Measurements from ENCODE around the gene PFDN4. TPM values are rescaled to one million over a fixed set of nuclear protein-coding genes. Genes with fewer than 3 reads are reported as not detected.

PFDN4 gene, protein sequence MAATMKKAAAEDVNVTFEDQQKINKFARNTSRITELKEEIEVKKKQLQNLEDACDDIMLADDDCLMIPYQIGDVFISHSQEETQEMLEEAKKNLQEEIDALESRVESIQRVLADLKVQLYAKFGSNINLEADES
- total RNA-seq: 77.5 and 124 TPM in 2 replicates

DNA sequence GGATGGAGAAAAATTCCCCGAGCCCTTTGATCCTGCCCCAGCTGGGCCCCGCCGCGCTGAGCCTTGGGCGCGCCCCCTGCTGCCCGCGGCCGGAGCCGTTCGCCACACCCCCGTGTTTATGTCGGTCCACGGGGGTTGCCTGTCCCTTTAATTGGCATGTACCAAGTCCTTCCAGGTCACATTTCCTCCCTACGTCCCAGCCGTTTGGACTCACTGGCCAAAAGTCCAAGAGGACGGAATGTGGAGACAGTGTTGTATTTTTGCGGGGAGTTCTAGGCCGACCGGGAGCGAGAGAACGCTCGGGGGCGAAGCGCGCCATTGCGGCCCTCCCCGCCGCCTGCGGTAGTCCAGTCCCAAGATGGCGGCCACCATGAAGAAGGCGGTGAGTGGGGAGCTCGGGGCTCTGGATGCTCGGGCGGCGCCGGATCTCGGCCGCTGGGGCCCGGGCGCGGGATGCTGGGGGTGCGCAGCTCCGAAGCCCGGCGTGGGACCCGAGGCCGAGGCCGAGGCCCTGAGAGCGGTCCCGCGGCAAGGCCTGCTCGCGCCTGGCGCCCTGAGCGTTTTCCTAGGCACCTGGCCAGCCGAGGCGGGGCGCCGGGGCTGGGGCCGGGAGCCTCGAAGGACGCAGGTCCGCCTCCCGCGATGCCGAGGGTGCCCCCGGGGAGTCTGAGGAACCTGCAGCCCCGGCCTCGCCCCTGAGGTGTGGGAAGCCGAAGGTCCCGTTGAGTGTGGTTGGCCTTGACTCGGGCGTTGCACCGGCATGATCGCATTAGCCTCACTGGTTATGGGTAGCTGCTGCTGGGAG, at the start of gene PFDN4:
Gene PFDN4, plus strand, starts transcription at position 345 of the 805 bp plus-strand sequence. Its CDS starts 14 bp downstream, at position 359.
- DNase-seq: peak; percentile 90

DNA sequence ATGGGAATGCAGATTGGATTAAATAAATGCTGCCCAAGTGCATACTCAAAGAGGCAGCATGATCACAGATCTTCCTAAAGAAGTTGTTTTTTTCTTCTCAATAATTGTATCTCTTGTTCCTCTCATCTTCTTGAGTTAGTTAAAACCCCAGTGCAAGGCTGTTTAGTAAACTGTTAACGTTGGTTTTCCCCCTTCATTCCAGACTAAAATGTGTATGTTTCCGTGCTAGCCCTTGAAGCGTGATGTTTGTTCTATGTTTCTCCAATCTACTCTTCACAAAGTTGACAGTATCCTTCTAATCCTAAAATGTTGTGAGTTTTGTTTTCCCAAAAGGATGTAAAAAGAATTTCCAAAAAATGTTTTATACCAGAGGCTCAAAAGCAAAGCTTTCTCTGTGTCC, 49.7 kb upstream of the PFDN4 start:
- no peak for DNase-seq

DNA sequence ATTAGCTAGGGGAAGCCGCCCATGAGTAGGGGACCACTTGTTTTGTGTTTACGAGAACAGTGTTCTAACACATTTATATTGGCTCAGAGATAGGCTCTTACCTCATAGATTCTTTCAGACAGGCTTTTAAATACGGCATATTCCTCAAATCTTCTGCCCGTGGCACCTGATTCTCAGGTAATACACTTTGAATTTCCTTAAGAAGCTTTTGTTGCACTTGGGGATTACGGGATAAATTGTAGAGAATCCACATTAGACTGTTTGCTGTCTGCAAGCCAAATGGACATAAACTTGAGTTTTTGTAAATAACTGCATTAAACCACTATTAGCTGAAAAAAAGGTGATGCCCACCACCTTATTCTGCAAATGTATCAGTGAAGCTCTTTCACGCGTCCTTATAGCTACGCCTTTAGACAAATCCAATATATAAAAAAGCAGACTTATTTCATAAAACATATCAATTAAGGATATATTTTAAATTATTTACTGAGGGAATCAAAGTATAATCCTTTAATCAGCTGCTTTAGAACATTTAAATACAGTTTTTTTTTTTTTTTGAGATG, 49.0 kb upstream of the PFDN4 start:
- DNase-seq: no peak

DNA sequence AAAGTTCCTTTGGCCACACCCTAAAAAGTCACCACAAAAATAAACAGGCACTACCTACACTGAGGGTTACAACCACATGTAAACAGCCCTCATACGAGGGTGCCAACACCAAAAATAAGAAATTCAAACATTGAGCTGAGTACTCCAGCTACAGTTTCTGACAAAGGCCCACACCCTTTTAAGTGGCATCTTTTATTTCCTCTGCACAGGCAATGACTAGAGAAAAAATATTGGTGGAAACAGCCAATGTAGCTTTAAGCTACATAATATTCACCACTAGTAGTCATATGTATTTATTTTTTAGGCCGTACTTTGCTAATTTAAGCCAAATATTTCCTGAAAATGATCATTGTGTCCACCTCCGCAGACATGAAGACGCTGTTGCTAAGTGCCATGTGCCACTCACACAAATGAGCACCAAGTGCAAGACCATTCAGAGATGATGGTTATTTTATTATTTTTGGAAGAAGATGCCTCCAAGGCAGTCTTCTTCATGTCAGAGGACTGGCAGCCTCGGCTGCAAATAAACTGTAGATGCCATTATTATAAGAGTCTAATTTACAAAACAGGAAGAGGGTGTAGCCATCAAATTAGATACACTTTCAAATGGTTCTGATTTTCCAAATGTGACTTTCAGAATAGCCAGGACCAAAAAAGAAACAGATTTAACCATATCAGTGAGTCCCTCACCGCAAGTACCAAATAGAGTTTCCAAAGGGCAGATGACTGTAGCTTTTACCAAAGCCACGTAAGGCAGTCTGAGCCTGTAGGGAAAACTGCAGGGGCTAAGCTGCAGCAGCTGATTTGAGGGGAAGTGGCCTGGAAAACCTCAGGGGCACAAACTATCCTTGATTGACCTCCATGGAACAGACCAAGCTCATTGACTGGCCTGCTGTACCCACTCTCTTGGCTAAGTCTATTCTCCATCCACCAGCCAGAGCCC, 47.6 kb upstream of the PFDN4 start:
- no peak for DNase-seq

DNA sequence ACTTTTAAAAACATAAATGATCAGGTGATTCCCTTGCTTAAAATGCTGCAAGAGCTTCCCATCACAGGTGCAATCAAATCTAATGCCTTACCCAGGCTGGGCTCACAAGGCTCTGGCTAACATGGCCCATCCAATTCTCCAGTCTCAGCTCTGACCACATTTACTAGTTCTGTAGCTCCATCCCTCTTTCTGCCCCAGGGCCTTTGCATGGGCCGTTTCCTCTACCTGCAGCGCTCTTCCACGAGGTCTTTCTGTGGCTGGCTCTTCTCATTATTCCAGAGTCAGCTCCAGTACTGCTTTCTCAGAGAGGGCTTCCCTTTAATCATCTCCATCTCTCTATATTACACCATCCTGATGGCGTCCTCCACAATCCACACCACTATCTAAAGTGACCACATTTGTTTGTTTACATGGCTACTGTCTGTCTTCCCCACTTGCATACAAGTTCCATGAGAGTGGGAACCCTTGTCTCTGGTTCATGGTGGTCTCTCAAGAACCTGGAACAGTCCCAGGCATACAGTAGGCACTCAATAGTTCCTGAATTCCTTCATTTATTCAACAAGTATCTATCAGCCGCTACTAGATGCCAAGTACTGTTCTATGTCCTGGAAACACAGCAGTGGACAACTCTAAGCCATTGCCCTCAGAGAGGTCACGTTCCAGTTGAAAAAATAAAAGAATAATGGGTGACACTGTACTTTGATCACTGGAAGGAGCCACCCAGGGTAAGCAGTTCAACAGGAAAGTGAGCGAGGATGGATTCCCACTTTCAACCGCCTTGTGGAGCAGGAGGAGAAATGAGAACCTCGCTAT, 46.7 kb upstream of the PFDN4 start:
- DNase-seq: no peak

DNA sequence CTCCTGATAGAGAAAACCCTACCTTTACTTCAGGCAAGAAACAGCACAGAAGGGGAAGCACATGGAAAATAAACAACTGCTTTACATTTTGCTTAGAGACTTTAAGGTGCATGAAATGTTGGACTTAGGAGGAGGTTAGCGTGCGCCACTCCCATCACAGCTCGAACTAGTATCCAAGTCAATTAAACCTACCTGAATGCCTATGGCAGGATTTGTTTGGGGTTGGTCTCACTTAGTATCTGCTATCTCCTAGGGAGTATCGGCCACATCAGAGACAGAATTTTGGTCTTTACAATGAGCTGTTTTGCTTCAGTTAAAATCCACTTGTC, 46.1 kb upstream of the PFDN4 start:
- no peak for DNase-seq

DNA sequence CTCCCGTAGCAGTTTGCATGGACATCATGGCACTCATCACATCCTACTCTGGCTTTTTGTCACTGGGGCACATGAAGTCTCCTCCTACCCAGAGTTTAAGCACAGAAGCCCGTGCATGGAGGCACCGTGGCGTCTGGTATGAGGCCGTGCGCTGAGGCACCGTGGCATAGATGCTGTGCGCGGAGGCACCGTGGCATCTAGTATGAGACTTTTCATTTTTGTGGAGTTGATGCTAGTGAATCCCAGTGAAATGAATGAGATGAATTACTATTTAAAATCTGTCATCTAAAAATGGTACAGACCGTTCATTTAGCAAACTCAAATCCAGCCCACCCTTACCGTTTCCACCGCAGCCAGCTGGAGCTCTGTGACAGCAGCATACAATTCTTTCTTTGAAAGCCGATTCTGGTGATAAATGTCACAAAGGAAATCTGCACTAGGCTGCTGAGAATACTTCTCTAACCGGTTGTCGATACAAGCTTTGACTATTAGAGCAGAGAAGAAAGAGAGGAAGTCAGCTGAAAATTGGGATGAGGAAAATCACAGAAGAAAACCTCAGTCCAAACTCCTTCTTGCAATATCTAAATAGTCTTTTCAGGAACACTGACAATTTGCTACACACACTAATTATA, 45.4 kb upstream of the PFDN4 start:
- DNase-seq: no peak

DNA sequence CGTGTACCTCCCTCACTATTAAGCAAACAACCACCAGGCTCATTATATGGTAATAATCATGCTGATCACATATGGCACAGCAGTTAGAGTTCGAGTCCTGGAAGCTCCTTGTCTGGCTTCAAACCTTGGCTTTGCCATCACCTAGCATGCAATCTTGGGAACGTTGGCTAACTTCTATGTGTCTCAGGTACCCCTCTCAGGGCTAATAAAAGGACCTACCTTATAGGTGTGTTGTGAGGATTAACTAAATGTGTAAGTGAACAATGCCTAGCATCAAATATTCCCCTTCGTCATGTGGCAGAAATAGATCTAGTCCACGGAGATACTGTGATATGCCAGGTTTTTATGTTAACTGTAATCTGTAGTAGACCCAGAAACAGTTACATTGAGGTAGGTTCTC, 44.5 kb upstream of the PFDN4 start:
- DNase-seq: no peak

DNA sequence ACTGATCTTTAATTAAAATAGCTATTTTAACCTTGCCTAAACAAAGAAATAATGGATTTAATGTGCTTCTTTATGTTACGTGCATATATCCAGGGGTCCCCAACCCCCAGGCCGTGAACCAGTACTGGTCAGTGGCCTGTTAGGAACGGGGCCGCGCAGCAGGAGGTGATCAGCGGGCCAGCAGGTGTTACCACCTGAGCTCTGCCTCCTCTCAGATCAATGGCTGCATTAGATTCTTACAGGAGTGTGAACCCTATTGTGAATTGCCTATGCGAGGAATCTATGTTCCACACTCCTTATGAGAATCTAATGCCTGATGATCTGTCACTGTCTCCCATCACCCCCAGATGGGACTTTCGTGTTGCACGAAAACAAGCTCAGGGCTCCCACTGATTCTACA, 42.9 kb upstream of the PFDN4 start:
- no peak for DNase-seq

DNA sequence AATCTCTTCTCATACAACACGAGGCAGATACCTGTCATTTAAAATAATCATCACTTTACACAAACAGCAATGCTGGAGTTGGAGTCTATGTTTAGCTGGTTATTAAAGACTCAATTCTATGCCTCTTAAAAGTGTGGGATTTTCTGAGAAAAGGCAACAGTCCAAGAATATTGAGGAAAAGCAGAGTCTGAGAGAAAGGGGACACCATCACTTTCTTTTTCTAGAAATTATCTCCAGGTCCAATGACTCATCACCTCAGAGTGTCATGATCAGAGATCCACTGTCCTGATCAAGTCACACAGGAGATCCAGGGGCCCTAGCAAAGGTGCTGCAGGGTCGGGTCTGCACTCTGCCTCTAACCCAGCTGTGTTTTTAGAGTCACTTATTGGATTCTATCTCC, 42.1 kb upstream of the PFDN4 start:
- no peak for DNase-seq

DNA sequence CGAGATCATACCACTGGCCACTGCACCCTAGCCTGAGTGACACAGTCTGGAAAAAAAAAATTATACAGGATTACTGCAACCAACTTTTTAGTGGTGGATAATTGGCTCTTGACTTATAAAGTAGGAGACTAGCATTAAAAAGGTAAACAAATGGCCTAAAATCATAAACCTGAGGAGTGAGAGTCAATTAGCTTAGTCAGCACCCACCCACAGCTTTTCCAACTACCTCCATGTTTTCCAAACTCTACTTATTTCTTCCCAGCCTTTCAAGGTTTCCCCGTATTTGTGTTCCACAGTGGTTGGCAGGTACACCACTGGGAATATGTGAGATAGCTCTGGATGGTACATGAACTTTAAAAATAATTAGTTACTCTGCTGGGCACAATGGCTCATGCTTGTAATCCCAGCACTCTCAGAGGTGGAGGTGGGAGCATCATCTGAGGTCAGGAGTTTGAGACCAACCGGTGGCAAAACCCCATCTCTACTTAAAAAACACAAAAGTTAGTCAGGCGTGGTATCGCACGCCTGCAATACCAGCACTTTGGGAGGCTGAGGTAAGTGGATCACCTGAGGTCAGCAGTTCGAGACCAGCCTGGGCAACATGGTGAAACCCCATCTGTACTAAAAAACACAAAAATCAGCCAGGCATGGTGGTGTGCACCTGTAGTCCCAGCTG, 40.8 kb upstream of the PFDN4 start:
- DNase-seq: no peak

DNA sequence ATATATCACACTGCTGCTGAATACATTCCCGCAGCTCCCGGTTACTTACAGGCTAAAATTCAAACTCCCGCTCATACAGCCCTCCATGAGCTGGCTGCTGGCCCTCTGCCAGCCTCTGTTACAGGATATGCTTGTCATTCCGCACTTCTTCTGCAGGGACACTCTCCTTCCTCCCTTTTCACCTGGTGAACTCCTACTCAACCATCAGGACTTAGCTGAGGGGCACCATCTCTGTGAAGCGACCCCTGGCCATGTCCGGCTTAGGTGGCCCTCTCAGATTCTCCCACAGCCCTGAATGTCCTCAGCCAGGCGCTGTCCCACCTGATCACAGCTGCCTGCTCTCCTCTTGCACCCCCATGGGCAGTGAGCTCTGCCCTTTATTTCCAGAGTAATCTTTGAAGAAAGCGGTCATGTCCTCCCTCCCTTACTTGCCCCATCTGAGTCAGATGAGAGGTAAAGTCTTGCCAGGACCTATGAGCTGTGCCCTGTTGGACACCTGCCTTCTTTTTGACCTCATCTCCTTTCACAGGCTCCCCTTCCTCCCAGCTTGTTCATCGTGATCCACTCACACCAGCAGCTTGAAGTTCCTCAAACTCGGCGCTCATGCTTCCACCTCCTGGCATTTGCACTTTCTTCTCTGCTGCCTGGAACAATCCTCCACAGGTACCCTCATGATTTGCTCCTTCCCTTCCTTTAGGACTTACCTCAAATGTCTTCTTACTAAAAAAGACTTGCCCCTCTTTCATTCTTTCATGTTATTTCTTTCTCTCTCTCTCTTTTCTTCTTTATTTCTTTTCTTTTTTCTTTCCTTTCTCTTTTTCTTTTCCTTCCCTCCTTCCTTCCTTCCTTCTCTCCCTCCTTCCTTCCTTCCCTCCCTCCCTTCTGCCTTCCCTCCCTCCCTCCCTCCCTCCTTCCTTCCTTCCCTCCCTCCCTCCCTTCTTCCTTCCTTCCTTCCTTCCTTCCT, 39.7 kb upstream of the PFDN4 start:
- no peak for DNase-seq

DNA sequence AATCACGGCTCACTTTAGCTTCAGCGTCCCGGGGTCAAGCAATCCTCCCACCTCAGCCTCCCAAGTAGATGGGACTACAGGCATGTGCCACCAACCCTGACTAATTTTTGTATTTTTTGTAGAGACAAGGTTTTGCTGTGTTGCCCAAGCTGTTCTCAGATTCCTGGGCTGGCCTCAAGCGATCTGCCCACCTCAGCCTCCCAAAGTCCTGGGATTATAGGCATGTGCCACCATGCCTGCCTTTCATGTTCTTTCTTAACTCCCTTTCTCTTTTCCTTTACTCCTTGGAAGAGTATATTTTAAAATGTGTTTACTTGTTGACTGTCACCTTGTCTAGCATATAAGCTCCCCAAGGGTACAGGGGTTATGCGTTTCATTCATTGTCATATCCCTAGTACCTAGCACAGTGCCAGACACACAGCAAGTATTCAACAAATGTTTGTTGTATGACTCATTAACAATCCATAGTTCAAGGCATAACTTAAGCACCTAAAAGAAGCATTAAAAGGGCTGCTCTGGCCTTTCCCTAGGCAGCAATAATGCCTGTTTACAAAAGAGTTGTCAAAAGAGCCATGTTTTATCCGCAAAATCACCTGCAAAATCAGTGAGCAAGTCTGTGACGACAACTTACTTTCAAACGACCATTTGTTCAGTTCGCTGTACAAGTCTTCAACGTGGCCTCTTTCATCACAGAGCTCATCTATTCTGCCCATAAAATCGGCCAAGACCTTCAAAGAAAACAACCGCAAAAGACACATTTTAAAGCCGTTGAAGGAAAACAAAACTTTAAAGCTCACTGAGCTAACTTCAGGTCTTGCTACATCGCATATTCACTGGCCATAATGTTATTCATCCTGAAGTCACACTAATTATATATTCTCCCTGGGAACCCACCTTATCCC, 38.7 kb upstream of the PFDN4 start:
- no peak for DNase-seq

DNA sequence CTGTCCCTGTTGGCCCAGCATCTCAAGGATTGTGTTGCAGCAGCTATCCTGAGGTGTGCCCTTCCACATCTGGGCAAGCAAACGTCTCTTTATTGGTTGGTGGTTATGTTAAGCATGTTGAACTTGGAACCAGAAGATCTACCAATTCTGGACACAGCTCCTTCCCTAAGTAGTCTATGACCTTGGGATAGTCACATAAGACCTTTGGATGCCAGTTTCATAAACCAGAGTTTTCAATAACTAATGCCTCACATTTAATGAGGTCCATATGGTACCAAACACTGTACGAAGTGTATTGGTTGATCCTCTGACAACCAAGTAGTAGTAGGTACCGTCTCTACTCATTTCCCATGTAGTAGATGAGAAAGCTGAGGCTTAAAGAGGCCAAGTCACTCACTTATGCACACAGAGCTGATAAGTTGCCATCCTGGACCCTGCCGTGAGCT, 37.8 kb upstream of the PFDN4 start:
- no peak for DNase-seq

DNA sequence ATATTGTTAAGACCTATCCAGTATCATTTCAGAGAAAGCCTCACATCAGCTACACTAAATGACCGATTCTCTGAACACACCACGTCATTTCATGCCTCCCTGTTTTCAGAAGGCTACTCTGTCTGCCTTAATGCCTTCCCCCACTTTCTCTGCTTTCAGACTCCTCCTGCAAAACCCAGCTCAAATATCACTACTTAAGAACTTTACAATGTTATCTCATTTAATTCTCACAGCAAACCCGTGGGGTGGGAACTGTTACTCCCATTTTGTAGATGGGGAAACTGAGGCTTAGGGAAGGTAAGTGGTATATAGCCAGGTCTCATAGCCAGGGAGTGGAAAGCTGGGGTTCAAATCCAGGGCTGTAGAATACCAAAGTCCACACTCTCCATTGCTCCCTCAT, 36.9 kb upstream of the PFDN4 start:
- no peak for DNase-seq

DNA sequence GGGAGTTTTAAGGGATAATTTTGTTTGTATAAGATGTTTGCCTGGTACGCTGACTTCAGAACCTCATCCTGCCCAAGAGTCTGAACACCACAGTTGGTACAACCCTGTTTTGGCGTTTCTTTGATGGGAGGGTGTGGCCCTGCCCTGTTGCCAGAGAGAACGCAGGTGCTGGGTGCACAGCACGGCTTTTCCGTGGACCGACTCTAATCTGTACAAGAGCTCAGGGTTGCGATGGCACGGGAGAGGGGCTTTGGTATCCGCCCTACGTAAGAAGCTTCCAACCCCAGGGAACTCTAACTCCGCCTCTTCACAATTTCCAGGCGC, 35.4 kb upstream of the PFDN4 start:
- DNase-seq: no peak

DNA sequence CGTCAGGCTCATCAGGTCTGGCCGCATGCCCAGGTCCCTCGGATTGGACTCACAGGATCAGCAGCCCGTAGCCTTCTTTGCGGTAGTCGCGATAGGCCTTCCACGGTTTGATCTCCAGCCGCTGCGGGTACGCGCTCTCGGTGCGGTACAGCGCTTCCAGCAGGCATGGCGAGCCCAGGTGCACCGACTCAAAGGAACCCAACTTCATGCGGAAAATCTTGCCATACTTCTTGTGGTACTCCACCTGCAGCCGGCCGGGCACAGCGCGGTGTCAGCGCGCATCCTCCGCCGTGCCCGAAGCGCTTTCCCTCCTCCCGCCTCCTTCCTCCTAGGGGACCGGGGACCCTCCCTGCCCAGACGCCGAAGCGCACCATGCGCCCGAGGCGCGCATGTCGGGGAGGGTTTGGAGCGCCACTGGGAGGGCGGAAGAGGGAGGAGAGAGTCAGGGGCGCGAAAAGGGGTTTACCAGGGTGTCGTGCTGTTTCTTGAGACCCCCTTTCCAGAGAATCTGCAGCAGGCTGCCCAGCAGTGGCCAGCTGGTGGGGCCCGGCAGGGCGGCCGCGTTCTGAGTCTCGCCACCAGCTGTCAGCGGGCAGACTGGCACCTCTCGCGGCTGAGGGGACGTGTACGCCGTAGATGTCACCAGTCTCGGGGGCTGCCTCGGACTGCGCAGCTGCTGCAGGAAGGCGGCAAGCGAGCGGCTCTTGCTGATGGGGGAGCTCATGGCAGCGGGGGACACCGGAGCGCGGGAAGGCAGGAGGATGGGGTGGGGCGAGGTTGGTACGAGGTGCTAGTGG, 34.8 kb upstream of the PFDN4 start:
- peak; percentile 4 for DNase-seq
